Right kidney (tissue), 9 donors: Measurements from ENCODE around the gene PRR7.
"Not testable (repeated sequence)": the region's sequence is repeated elsewhere in the genome, so short reads cannot be mapped to it uniquely, and the experiment has no call there.

Source experiments
- DNase-seq: peaks from one replicate; pipeline ENCODE4 v3.0.0-alpha.2; 2016
- long read RNA-seq, 8 donors: transcript quantifications; one replicate each; lab custom pipeline, GENCODE V29; 2026

The PRR7 gene, protein sequence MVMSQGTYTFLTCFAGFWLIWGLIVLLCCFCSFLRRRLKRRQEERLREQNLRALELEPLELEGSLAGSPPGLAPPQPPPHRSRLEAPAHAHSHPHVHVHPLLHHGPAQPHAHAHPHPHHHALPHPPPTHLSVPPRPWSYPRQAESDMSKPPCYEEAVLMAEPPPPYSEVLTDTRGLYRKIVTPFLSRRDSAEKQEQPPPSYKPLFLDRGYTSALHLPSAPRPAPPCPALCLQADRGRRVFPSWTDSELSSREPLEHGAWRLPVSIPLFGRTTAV
- long read RNA-seq, donor 1, partial matches to known transcripts, result 0 of 3 reads
- long read RNA-seq, donor 1, other reads (novel, unspliced or antisense), result 0 of 3 reads
- long read RNA-seq, donor 2, partial matches to known transcripts, result 0 of 2 reads
- long read RNA-seq, donor 2, other reads (novel, unspliced or antisense), result 0 of 2 reads
- long read RNA-seq, donor 3, partial matches to known transcripts, result 0 of 2 reads
- long read RNA-seq, donor 3, other reads (novel, unspliced or antisense), result 0 of 2 reads
- long read RNA-seq, donor 4, partial matches to known transcripts, result 0 of 4 reads
- long read RNA-seq, donor 4, other reads (novel, unspliced or antisense), result 0 of 4 reads
- long read RNA-seq, donor 5, partial matches to known transcripts, result 0 of 1 reads
- long read RNA-seq, donor 5, other reads (novel, unspliced or antisense), result 0 of 1 reads
- long read RNA-seq, donor 6, partial matches to known transcripts, result 0 of 1 reads
- long read RNA-seq, donor 6, other reads (novel, unspliced or antisense), result 0 of 1 reads
- long read RNA-seq, donor 7, partial matches to known transcripts, result 346 of 431 reads
- long read RNA-seq, donor 7, other reads (novel, unspliced or antisense), result 81 of 431 reads
- long read RNA-seq, donor 8, partial matches to known transcripts, result 0 of 2 reads
- long read RNA-seq, donor 8, other reads (novel, unspliced or antisense), result 0 of 2 reads

DNA sequence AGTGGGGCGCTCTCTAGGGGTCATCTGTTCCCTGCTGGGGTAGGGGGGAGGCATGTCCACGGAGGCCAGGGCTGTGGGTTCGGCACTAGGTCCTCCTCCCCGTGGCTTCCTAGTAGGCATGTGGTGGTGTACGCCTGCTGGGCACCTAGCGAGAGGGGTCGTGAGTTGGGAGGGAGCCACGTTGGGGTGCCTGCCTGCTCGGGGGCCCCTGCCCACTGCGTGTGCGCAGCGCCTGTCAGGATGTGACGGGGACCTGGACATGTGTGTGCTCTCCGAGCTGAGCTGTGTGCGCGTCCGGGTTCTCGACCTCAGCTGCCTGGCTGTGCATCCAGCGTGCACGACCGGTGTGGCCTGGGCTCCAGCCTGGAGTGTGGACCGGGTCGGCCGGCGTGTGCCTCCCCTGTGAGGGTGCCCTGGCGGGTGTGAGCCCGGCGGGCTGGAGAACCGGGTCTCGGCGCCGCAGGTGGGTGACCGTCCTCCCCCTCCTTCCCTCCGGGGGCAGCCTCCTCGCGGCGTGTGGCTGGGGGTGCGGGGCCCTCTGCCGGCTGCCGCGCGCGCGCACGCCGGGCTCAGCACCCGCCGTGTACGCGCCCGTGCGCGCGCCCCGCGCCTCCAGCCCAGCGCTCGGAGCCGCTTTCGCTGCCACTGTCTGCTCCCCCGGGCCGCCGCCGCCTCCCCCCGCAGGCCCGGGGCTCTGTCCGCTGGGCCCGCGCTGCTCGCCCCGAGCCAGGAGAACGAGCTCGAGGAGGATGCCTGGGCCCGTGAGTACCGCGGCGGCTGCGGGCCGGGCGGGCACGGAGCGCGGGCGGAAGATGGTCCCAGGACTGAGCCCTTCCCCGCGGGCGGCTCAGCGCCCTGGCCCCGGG, at the start of gene PRR7:
Gene PRR7, plus strand, starts transcription at position 615 of the 866 bp plus-strand sequence. CDS start 8,254 bp downstream, outside the sequence.
- peak; percentile 90 for DNase-seq

DNA sequence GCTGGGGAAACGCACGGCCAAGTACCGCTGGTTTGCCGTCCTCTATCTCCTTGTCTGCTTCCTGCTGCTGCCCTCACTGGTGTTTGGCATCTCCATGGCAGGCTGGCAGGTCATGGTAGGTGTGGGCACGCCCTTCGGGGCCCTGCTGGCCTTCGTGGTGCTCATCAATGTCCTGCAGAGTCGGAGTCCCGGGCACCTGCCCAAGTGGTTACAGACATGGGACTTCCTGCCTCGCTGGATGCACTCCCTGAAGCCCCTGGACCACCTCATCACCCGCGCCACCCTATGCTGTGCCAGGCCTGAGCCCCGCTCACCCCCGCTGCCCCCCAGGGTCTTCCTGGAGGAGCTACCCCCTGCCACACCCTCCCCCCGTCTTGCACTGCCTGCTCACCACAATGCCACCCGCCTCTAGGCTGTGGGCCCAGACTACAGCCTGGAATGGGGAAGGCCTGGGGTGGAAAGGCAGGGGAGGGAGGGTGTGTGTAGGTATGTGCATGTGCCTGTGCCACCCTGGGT, 48.7 kb upstream of the PRR7 start:
- DNase-seq, result no peak

DNA sequence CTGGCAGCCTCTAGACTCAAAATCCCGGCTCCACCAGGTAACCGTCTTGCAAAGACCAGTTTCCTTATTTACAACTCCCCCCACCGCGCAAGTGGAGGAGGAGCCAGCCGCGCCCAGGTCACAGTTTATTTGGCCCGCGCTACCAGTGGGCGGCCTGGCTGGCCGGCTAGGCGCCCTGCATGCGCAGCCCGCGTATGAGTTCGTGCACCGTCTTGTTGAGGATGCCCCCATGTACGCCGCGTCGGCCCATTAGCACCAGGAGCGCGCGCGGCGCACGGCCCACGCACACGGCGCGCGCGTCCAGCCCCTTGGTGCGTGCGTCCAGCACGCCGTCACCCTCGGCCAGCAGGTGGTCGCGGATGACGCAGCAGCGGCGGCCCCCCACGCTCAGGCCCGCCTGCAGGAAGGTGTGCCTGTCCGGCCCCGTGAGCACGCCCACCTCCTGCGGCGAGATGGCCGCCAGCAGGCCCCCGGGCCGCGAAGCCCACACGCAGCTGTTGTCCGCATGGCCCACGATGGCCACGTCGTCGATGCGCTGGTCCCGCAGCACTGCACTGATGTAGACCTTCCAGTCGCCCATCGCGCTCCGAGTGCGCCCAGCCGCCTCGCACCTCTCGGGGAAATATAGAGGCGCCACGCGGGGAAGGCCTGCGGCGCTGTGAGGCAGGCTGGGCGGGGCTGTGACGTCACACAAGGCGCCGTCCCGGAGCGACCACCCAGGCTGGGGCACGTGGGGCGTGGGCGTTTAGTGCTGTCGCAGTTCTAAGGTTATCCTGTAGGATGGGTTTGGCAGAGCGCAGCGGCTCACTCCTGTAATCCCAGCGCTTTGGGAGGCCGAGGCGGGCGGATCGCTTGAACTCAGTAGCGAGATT, 46.4 kb upstream of the PRR7 start, which contains the start of gene PFN3:
Gene PFN3, minus strand, starts transcription at position 665 of the 872 bp plus-strand sequence. Its CDS starts 85 bp downstream, at position 580.
- peak; percentile 73 for DNase-seq

DNA sequence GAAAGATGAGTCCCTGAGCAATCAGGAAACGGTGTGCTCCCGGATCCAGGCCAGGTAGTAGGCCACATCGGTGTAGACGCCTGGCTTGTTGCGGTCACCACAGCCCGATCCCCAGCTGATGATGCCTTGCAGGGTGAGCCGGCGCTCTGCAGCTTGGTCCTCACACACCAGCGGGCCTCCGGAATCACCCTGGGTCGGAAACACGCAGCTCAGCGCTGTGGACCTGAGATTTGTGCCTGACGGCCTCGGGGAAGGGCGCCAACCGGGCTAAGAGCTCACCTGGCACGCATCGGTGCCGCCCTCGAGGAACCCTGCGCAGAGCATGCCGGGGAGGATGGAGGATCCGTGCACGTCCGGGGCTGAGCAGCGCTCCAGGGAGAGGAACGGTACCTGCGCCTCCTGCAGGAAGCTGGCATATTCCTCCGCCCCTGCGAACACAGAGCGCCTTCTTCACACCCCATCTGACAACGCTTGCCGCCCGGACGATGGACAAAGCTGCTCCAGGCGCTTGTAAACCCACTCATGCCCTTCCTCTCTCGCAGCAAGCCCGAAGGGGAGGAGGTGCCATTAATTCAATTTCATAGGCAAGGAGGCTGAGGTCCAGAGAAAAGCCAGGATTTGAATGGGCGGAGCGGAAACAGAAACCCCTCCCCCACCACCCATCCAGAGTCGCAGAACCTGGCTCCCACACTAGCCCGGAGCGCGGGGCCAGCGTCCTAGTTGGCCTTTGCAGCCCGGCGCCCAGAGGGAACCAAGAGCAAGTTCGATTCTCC, 44.2 kb upstream of the PRR7 start:
- peak; percentile 78 for DNase-seq

DNA sequence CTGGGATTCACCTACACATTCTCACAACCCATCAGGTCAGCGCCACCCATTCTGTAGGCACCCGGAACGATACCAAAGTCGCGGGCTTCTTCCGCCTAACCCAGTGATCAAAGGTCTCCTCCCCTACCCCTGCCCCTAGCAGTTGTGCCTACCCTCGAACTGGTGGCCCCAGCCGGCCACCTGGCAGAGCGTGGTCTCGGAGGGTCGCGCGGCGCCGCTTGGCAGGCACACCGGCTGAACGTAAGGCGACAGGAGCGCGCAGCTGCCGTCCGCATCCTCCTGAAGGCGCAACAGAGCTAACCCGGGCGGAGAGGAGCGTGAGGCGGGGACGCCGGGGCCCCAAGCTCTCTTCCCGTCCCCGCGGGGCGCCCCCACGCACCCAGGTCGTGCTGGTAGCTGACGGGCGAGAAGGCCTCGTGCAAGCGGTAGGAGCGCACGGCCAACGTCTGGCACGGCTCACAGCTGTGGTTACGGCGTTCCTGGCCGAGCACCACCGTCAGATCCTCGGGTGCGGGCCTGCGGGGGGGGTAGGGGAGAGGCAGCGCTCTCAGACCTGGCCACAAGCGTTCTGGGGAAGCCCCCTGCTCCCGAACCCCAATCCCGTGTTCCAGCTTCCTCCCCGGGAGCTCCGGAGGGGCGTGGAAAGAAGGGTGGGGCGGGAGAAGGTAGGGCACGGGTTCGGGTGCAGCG, 43.4 kb upstream of the PRR7 start:
- DNase-seq, result peak; percentile 66

DNA sequence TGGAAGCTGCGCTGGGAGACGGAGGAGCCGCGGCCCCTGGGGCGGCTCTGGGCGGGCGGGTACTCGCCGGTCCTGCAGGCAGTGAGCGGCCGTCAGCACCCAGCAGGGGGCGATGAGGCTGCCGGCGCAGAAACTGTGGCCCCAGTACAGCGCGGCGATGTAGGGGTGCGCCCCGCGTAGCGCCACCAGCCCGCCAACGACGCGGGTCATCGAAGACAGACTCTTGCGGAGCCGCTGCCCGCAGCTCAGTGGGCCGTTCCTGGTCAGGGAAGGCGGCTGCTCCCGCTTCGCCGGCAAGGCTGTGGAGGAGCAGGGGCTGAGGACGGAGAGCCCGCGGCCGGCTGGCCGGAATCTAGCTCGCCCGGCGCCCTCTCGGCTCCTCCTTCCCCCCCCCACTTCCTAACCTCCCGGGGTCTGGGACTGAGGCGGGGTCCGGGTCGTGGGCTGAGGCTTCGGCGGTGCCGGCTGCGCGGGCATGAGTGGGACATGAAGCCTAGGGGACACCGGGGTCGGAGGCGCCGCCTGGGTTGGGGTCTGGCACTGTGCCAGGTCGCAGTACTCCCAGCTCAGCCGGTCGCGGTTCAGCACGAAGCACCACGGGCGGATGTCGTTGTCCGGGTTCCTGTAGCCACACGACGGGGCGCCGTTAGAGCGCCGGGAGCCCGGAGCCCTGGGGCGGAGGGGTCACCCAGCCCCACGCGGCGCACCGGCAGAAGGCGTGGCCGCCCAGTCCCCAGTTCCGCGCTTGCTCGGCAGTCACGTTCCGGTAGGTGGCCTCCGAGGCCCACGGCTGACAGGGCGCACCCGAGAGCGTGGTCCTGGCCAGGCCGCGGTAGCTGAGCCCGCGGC, 42.6 kb upstream of the PRR7 start:
- DNase-seq, result peak; percentile 94

DNA sequence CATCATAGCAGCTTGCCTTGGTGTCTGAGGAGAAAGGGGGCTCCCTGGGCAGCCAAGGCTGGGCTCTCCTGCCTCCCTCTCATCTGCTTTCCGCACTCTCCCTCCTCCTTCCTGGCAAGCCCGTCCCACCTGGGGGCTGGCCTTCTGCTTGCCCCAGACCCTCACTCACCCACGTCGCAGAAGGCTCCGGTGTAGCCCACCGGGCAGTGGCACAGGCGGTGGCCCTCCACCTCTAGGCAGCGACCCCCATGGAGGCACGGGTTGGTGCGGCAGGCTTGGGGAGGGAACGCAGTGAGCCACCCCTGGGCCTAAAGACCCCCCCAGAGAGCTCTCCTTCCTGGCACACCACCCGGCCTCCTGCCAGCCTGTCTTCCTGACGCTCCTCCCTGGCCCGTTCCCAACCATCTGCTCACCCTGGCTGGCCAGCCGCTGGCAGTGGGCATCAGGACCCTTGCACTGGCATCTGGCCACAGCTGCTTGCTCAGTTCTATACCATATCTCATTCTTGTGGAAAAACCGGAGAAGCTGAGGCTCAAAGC, 41.9 kb upstream of the PRR7 start:
- DNase-seq, result no peak

DNA sequence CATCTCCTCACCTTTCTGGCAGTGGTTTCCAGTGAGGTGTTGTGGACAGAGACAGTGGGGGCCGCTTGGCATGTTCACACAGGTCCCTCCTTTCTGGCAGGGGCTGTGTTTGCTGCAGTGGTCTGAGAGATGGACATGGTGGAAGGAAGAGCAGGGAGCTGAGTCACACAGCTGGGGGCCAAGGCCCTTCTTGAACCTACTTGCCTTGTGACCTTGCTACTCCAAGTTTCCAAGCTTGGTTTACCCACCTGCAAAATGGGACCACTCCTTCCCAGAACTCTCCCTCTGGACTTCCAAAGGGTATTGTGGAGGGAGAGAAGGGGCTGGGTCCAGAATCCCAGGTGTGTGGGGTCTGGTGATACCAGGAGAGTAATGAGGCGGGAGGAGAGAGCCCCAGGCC, 41.3 kb upstream of the PRR7 start:
- DNase-seq, result no peak

DNA sequence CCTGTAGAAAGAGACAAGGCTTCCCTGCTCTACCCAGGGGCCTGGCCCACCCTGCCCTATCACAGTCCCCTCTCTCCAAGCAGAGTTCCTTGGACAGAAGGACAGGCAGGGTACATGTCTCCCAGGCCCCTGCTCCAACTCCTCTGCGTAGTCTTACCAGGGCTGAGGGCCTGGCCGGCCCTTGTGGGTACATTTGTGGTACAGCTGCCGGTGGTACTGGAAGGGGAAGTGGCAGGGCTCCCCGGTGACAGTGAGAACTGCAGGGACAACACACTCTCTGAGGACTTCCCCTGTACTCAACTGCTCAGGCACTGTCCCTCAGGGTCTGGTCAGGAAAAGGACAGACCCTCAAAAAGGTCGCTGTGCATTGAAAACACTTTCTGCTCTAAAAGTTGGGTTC, 40.8 kb upstream of the PRR7 start:
- DNase-seq, result no peak

DNA sequence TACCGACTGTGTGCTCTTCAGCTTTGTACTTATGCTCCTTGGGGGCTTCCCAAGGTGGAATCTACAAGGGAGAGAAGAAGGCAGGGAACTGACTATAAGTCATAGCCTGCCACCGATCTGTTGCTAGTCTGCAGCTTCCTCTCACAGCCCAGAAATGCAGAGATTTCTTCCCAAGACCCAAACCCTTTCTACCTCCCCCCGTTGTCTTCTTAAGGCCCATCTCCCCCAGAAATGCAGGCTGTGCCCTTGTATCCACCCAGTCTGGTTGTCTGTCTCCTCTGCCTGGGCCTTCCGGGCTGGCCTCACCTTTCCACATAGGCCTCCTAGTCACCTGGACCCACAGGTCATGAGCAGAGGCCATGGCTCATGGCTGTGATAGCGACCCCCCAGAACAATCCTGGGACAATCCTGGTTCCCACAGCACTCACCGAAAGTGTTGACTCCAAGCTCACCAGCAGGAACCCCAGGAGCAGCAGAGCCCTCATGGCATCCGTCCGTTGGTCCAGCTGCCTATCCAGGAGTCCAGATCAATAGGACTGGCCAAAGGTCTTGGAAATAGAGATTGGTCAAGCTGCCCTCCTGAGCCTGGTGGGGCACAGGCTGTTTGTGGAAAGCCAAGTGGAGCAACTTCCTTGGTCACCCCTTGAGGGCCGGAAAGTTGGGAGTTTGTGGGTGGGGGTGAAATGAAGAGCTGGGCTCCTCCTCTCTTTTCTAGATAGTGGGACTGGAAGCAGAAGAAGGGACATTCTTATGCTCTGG, 37.4 kb upstream of the PRR7 start, which contains the start of gene F12:
Gene F12, minus strand, starts transcription at position 522 of the 759 bp plus-strand sequence. Its CDS starts 37 bp downstream, at position 485.
- DNase-seq, result no peak

DNA sequence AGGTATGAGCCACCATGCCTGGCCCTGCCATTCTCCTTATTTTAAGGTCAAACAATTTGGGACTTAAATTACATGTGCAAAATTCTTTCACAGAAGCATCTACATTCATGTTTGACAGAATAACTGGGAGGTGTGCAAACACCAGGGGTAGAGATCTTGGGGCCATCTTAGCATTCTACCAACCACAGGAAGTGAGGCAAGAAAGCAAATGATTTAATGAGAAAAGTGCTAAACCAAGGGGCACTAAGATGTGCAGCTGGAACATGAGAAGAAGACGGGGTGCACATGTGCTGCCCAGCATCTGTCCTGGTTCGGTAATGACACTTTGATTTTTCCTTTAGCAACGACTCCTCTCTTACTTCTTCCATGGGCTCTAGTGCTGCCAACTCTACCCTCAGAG, 36.0 kb upstream of the PRR7 start:
- DNase-seq, result no peak

DNA sequence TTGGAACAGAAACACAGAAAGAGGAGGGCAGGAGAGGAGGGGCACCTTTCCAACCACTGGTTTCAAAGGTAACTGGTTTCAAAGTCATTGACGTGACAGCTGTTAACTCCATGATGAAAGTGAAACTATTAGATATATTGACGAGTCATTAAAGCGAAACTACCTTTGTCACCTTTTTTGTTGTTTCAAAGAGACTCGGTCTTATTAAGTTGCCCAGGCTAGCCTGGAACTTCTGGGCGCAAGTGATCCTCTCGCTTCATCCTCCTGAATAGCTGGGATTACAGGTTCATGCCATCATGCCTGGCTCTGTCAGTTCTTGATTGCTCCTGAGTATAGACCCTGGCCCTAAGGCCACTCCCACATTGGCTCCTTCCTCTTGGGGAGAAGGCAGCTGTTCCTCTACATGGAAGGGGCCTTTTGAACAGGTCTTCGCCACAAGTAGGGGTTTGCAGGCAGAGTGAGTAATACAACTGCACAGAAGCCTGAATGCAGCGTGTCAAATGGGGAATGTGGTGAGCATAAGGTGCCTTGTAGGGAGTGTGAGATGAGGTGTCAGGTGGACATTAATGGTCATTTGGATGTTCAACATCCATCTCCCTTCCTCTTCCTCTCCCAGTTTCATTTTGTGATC, 33.9 kb upstream of the PRR7 start:
- no peak for DNase-seq

DNA sequence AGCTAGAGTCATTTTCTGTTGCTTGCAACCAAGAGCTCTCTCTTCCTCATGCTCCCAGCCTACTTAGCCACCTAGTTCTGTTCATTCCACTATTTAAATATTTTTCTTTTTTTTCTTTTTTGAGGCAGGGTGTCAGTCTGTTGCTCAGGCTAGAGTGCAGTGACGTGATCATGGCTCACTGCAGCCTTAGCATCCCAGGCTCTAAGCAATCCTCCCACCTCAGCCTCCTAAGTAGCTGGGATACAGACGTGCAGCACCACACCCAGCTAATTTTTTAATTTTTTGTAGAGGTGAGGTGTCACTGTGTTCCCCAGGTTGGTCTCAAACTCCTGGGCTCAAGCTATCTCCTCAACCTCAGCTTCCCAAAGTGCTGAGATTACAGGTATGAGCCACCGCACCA, 32.1 kb upstream of the PRR7 start:
- DNase-seq, result no peak

DNA sequence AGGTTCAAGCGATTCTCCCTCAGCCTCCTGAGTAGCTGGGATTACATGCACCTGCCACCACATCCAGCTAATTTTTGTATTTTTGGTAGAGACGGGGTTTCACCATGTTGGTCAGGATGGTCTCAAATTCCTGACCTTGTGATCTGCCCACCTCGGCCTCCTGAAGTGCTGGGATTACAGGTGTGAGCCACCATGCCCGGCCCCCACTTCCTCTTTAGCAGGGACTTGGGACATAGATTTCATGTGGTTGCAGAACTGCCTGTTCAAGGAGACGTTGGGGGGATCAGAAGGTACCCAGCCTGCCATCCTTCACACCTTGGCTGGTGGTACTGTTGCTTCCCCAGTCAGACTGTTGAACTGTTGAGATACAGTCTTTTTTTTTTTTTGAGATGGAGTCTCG, 29.5 kb upstream of the PRR7 start:
- DNase-seq, result not testable (repeated sequence)

DNA sequence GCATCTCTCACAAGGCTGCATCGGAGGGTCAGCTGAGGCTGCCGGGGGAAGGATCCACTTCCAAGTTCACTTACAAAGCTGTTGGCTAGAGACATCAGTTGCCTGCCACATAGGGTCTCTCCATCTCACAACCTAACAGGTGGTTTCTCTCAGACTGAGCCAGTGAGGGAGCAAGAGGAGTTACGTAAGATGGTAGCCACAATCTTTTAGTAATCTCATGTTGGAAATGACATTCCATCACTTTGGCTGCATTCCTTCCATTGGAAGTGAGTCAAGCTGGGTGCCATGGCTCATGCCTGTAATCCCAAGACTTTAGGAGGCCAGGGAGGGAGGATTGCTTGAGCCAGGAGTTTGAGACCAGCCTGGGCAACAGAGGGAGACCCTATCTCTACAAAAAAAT, 27.6 kb upstream of the PRR7 start:
- DNase-seq, result no peak

DNA sequence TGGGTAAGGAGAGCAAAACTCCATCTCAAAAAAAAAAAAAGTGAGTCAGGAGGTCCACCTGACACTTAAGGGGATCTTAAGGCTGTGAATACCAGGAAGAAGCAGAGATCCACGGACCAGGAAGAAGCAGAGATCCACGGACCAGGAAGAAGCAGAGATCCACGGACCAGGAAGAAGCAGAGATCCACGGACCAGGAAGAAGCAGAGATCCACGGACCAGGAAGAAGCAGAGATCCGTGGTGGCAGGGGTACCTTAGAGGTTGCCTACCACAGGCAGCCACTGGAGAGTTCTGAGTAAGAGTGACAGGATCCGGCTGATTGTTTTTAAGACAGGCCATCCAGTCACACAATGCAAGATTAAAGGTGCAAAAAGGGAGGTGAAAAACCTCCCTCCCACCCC, 26.1 kb upstream of the PRR7 start:
- DNase-seq, result not testable (repeated sequence)
